Measurements from ENCODE around the gene C15orf39. TPM values are rescaled to one million over a fixed set of nuclear protein-coding genes. Genes with fewer than 3 reads are reported as not detected.
A peak's percentile ranks its signal among the peaks of the same experiment; 100 is the strongest.

C15orf39 gene
- total RNA-seq, 1 experiment from 2014 or later = 5.7 TPM

DNA sequence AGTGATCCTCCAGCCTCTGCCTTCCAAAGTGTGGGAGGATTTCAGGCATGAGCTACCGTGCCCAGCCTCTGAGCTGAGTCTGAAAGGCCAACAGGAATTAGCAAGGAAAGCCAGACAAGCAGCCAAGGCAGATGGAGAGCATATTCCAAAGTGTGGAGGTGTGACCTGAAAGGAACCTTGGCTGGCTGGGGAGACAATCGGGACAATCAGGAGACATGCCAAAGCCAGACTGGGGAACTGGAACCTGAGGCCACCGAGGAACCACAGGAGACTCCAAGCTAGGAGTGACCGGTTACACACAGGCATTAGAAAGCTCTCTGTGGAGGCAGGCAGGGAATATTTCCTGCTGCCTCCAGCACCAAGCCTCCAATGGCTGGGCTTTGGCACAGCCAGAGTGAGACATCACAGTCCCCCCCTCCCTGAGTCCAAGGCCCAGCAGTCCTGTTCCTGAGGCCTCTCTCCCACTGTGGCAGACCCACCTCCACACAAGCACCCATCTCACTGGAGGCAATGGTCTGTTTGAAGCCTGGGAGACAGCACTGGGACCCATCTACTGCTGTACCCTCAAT is 4.5 kb upstream of the C15orf39 start:
- DNase-seq (ENCODE audit: low read depth) = no peak

DNA sequence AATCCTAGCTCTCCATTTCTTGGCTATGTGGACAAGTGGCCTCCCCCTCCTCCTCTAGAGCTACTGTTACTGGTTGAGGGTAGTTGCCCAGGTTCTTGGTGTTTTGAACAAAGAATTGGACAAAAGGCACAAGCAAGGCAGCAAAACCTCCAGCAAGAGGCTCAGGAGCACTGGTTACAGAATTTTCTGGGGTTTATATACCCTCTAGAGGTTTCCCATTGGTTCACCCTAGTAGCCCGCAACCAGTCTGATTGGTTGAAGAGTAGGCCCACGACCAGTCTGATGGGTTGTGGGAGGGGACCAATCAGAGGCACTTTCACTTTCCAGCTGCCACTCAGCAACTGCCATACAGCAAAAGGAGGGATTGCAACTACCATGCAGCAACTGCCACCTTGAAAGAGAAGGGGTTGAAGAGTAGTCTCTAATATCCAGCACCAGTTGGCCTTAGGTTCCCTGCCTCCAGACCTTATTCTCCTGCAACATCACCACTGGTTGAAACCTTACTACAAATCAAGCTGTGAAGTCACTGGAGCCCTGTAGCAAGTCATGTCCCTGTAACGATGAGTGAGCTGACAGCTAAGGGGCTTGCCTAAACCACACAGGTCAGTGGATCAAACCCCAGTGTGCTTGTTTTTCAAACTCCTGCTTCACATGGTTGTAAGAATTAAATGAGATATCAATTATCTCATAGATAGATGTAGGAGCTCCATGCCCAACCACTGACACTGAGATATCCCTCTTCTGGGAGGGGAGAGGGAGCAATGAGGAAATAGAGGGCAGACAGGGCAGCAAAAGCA is 2.9 kb upstream of the C15orf39 start:
- DNase-seq (ENCODE audit: low read depth) = peak; percentile 52

DNA sequence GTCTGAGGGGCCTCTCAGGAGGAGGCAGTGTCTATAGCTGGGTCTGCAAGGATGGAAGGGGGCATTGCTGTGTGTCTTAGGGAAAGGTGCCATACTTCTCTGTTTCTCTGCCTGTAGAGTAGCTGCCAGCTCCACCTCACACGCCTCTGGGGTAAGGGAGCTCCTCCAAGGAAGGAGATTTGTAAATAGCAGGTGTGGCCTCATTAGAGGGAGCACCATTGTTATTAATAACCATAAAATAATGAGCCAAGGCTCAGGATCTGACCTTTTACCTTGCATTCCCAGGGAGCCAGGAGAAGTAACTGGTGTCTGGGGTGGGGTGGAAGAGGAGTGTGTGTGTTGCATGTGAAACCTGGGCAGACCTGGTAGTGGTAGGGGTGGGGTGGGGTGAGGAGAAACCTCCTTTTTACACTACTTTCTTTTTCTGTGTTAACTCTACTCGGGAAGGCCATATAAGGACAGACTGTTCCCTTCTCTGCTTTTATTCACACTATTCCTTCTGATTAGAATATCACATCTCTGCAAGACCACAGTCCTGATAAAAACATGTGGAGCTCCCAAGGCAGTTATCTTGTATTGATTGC is 2.2 kb upstream of the C15orf39 start:
- no peak for DNase-seq (ENCODE audit: low read depth)

DNA sequence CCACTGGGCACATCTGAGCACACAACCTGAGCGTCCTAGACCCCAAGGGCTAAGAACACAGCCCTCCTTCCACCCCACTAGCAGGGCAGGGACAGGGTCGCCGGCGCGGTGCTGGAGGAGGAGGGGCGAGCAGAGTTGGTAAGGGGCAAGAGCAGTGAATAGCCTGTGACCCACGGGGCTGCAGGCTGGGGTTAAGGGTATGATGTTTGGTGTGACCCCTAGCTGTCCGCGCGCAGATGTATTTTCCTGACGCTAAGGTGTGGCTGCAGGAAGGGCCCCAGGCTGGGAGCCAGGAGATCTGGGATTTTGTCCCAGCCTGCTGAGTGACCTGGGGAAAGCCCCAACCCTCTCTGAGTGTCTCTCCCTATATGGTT is 1.3 kb upstream of the C15orf39 start:
- no peak for DNase-seq (ENCODE audit: low read depth)

DNA sequence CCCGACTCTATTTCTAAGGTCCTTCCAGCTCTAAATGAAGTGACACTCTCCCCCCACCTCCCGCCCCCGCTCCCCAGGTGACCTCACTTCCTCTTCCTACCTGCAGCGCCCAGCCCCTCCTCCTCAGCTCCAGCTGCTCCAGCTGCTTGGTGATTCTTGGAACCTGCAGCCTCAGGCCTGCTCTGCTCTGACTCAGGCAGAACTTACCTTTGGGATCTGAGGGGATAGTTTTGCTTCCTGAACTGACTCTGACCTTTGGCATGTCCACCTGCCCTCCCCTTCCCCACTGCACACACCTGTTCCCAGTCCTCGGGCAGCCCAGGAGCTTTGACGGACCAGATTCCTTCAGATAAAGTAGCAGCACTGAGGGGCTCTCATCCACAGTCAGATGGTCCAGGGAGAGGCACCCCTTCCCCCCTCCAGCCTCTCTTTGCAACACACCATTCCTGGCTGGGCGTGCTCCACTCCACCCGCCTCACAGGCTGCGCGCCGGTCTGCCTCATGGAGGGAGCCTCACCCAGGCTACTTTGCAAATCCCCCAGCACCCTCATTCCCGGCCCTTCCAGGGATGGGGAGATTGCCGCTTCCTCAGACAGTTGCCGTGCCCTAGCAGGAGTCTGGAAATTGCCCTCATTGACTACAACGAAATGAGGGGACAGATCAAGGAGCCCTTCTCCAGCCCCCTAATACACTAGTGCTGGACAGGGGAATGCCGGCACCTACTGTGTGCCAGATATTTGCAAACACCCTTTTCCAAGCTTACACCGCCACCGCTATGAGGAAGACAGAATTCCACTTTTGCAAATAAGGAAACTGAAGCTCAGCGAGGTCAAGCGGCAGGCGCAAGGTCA is 692 bp upstream of the C15orf39 start:
- DNase-seq (ENCODE audit: low read depth) = no peak

DNA sequence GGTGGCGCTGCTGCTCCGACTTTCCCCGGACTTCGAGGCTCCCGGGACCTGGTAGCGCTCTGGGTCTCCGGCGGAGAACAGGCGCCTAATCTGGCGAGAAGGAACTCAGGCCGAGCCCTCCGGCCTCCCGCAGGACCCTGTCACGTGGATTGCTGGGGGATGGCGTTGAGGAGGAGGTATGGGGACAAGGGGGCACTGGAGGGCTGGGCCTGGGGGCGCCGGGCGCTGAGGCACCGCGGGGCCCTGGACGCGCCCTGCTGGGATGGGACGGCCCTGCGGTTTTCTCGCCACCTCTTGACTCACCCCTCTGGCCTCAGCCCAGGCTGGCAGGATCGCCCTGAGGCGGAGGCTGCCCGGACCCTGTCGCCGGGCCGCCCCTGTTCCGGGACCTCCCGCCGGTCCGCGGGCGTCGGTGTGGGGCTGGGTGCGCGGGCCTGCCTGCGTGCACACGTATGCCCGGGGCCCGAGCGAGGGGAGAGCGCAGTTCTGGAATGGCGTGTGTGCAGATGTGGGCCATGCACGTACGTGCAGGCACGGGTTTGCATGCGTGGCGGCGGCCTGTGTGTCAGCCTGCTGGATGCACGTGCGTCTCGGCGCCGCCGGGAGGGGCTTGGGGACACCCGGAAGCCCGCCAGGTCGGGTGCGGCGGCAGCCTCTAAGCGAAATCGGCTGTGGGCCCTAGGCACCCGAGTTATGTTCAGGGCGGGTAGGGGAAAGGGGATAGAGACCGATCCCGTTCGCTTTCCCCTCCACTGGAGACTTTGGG is 752 bp downstream of the C15orf39 start:
- DNase-seq (ENCODE audit: low read depth) = peak; percentile 78

DNA sequence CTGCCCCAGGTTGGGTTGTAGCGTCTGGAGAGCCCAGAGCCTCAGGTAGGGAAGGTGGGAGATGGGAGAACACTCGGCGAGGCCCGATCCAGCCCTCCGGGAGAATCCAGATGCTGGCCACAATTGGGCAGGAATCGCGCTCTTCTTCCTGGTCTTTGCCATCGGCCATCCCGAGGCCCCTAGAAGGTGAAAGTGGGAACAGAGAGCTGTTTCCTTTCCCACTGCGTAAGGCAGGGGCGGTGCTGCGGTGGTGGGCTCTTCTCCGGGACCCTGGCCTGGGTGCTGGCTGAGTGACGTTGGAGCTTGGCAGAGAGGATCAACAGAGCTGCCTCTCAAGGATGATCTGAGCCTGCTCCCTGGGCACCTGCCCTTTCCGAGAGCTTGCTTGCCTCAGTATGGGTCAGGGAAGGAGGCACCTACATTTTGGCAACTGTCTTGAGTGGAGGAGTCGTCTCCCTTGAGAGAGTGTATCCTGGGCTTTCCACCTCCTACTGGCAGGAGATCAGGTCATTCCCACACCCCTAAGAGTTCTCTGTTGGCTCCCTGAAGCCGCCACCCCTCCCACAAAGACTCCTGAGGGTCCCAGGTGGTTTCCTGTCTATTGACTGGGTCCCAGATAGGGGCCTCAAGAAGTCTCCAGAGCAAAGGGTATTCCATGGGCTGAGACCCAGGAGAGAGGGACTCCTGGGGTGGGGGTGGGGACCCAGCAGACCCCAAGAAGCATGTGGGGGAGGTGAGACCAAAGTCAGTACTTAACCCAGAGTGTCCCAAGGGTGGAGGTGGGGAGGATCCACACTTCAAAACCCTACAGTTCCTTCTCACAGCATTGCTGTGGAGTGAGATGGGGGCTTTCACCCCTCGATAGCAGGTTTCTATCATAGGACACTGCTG is 1.6 kb downstream of the C15orf39 start:
- peak; percentile 30 for DNase-seq (ENCODE audit: low read depth)

DNA sequence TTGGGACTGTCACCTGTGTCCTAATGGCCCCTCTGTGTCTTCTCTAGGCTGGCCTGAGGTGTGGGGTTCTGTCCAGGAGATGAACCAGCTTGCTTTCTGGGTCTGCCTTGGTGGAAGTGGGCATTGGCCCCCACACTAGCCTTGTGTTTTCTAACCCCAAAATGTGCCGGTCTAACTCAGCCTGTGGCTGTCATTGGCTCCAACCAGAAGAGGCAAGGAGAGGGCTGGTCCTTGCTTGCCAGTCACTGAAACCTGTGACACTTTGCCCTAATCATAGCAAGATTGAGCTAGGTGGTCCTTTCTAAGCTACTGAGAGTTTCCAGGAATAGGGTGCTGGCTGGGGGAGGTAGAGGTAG is 2.2 kb downstream of the C15orf39 start:
- DNase-seq (ENCODE audit: low read depth) = no peak

DNA sequence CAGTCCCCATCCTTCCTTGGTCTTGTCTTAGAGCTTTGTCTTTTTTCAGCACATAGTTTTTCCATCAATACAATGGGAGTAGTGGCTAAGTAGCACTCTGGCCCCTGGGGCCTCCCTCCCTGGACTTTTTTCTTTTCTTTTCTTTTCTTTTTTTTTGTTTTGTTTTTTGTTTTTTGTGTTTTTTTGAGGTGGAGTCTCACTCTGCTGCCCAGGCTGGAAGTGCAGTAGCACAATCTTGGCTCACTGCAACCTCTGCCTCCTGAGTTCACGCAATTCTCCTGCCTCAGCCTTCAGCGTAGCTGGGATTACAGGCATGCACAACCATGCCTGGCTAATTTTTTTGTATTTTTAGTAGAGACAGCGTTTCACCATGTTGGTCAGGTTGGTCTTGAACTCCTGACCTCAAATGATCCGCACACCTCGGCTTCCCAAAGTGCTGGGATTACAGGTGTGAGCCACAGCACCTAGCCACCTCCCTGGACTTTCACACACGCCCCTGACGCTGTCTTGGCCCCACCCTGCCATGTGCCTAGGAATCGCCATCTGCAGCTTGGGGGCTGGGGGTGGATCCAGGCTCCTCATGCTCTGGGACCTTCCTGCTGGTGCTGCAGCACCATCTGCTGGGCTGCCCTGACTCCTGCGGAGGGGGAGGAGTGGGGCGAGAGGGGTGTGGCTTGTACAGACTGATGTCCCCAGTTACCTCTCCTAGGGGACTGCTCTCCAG is 2.8 kb downstream of the C15orf39 start:
- DNase-seq (ENCODE audit: low read depth) = peak; percentile 94

DNA sequence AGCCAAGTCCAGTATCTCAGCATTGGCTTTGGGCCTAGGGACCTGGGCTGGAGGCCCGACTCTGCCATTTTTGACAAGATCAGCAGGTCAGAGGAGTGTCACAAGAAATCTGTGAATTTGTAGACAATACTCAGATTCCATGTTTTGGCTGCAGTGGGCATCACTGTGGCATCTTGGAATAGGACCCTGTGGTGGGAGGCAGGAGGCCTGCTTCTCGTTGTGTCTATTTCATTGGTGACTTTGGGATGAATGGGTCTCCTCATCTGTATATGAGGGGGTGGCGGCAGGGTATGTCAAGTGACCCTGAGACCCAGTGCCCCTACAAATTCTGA is 3.3 kb downstream of the C15orf39 start:
- DNase-seq (ENCODE audit: low read depth) = no peak

DNA sequence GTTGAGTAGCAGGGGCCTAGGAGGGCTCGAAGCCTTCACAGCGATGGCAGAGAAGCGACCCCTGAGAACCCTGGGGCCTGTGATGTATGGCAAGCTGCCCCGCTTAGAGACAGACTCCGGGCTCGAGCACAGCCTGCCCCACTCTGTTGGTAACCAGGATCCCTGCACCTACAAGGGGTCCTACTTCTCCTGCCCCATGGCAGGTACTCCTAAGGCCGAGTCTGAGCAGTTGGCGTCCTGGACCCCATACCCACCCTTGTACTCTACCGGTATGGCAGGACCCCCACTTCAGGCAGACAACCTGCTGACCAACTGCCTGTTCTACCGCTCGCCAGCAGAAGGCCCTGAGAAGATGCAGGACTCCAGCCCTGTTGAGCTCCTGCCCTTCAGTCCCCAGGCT is 4.3 kb downstream of the C15orf39 start:
- no peak for DNase-seq (ENCODE audit: low read depth)

DNA sequence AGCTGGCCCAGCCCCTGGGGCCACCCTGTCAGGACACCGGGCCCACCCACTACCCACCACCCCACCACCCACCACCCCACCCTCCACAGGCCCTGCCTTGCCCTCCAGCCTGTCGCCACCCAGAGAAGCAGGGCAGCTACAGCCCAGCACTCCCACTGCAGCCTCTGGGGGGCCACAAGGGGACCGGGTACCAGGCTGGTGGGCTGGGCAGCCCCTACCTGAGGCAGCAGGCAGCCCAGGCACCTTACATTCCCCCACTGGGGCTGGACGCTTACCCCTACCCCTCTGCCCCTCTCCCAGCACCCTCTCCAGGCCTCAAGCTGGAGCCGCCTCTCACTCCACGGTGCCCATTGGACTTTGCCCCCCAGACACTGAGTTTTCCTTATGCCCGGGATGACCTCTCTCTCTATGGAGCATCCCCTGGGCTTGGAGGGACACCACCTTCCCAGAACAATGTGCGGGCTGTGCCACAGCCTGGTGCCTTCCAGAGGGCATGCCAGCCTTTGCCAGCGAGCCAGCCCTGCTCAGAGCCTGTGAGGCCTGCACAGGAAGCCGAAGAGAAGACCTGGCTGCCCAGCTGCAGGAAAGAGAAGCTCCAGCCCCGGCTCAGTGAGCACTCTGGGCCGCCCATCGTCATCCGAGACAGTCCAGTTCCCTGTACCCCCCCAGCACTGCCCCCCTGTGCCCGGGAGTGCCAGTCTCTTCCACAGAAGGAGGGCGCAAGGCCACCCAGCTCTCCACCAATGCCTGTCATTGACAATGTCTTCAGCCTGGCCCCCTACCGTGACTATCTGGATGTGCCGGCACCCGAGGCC is 5.3 kb downstream of the C15orf39 start:
- DNase-seq (ENCODE audit: low read depth) = no peak

DNA sequence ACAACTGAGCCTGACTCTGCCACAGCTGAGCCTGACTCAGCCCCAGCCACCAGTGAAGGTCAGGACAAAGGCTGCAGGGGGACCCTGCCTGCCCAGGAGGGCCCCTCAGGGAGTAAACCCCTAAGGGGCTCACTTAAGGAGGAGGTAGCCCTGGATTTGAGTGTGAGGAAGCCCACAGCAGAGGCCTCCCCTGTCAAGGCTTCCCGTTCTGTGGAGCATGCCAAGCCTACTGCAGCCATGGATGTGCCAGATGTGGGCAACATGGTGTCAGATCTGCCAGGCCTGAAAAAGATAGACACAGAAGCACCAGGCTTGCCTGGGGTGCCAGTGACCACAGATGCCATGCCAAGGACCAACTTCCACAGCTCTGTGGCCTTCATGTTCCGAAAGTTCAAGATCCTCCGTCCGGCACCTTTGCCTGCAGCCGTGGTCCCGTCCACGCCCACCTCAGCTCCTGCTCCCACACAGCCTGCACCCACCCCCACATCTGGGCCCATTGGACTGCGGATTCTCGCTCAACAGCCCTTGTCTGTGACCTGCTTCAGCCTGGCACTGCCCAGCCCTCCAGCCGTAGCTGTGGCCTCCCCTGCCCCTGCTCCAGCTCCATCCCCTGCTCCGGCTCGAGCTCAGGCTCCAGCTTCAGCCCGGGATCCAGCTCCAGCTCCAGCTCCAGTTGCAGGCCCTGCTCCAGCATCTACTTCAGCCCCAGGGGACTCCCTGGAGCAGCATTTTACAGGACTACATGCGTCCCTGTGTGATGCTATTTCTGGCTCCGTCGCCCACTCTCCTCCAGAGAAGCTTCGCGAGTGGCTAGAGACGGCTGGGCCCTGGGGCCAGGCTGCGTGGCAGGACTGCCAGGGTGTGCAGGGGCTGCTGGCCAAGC is 6.2 kb downstream of the C15orf39 start:
- no peak for DNase-seq (ENCODE audit: low read depth)

DNA sequence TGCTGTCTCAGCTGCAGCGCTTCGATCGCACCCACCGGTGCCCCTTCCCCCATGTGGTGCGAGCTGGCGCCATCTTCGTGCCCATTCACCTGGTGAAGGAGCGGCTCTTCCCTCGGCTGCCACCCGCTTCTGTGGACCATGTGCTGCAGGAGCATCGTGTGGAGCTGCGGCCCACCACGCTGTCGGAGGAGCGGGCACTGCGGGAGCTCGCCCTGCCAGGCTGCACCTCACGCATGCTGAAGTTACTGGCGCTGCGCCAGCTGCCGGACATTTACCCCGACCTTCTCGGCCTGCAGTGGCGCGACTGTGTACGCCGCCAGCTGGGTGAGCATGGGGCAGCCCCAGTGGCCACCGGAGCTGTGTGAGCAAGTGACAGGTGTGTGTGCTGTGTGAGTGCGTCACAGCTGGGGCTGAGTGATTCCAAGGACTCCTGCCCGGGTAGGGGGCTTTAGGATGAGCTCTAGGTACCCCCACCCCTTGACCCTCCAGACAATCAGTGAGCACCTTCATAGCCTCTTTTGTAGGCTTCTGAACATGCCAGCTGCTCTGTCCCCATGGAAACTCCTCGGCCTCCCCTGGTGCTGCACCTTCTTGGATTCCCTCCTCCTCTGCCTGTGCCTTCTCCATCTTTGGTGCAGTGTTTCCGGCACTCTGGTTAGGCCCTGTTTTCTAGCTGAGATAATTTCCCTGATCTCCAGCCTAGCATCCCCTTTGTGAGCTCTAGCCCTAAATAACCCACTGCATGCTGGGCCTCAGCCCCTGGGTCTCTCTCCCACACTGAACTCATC is 7.0 kb downstream of the C15orf39 start:
- DNase-seq (ENCODE audit: low read depth) = no peak

DNA sequence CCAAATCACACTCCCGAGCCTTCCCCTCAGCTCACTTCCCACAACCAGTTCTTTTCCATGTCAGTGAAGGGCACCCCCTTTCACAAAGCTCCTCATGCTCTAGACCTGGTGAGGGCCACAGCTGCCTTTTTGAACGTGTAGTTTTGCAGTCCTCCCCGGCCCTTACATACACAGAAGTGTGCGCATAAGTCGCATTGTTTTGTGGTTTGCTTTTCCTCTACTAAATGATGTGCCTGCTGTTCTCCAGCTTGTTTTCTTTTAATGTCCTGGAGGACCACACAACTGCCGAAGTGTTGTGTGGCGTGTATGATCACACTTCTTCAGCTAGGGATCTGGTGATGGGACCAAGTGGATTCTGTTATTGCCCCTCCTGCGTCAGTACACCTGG is 7.6 kb downstream of the C15orf39 start:
- DNase-seq (ENCODE audit: low read depth) = no peak

DNA sequence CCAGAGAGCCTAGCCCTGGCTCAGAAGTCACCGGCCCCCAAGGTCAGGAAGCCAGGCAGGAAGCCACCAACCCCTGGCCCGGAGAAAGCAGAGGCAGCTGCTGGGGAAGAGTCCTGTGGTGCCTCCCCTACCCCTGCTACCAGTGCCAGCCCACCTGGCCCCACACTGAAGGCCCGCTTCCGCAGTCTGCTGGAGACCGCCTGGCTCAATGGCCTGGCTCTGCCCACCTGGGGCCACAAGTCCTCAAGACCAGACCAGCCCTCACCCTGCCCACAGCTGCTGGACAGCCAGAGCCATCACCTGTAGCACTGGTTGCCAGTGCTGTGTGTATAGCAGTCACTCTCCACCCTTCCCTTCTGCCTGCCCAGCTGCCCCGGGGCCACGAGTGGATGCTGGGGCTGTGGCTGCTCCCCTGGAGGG is 9.1 kb downstream of the C15orf39 start:
- DNase-seq (ENCODE audit: low read depth) = no peak

DNA sequence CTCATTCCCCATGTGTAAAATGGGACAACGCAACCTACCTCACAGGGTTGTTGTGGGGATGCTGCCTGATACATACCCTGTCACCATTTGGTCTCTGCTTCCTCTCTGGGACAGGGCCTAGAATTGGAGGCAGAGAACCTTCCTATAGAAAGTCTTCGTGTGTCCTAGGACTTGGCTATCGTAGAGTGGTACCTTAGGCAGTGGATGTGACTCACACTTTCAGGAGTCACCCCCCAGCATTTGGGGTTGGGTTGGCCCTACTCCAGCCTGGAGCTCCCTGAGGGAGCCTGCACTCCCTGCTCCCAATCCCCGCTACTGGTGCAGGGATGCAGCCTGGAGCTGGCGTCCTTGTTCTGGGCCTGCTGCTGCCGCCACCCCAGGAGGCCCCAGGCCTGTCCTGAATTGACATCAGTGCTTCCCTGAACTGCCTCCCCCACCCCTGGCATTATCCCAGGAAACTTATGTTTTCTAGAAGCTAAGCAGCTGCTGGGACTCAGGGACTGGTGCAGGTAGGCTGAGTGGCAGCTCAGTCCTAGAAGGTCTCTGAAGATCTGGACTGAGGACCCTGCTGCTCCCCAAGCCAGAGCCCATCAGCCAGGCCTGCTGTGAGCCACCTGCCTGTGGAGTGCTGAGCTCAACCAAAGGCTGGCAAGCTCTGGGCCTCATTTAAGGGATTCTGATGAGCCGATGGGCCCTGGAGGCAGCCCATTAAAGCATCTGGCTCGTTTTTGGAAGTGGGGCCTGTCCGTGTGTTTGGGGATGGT is 9.9 kb downstream of the C15orf39 start:
- DNase-seq (ENCODE audit: low read depth) = no peak

Data from Daoy (cell line).